Stimulated activated CD8-positive, alpha-beta memory T cell treated with anti-CD3 and anti-CD28 coated beads, Interleukin-7, amount 100 ng/mL, for 48 hours (primary cell): Measurements from ENCODE around the gene SORCS2.

Experiments
- DNase-seq, 2 donors: peaks; one replicate each; pipeline ENCODE4 v3.0.0-alpha.2; 2020; ENCODE audit warnings: low read depth in 1 of 2; ENCODE audit errors: extremely low read depth in 1 of 2

SORCS2 gene

DNA sequence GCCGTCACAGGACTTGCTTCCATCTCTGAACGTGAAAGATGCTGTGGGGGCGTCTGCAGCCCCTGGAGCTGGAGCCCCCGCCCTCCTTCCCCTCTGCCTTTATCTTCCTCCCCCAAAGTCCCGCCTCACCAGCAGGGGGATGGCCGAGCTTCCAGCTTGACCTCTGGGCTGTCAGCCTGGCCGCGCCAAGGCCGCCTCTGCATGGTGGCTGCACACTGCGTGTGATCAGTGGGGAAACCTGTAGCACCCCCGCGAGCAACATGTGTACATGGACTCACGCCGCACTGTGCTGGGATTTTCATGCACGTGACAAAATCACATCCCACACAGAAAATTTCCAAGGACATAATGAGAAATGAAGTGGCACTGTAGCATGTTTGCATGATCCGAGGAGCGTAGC lies 268.9 kb downstream of the SORCS2 start:
- DNase-seq = no peak

- no peak for DNase-seq
Measured at GRCh38 chr4:7462509-7462971, 270.2 kb downstream of the SORCS2 start.

DNA sequence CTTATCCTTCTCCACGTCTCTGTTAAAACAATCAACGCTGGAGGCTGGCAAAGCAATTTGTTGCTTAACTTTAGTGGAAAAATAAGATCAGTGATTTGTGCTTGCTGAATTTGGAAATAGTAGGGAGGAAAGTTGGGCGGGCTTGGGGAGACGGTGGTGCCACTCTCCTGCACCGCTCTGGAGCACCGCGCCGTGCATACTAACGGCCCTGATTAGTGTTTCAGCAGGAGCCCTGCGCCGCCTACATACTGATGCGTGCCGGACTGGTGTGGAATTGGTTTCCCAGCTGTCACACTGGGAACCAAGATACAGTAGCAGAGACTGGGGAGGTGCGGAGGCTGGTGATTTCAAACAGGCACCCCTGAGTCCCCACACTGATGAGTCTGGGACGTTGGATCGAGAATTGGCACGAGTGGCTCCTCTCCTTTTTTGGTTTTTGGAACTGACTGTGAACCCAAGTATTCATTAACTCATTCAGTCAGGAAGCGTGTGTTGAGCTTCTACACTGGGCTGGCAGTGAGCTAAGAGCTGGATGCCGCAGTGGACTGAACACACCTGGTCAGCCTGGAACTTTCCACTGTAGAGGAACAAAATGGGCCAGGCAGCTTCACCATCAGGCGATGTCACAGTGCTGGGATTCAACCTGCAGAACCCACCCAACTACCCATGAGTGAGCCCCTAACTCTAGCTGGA lies 271.4 kb downstream of the SORCS2 start:
- no peak for DNase-seq

GRCh38 chr4:7464259-7464655 lies 271.9 kb downstream of the SORCS2 start:
- no peak for DNase-seq

- no peak for DNase-seq
Measured at GRCh38 chr4:7465017-7465416, 272.7 kb downstream of the SORCS2 start.

GRCh38 chr4:7466215-7466614 lies 273.9 kb downstream of the SORCS2 start:
- no peak for DNase-seq

GRCh38 chr4:7466904-7467303 lies 274.6 kb downstream of the SORCS2 start:
- DNase-seq = no peak

DNA sequence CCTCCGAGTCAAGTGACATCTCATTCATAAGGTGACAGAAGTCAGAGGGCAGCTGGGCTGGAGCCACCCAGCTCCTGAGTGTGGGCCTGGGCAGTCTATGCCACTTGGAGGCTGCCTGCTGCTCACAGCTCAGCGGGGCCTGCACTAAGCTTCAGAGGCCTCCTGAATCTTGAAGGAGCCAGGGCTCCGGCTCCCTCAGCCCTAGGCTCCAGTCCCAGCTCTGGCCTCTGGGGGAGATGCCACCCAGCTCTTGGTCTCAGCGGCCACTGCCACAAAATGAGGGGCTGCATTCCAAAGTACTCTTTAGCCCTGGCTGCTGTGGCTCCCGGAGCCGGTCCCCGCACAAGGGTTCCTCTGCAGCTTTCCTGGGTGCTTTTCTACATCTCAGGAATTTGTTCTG lies 275.1 kb downstream of the SORCS2 start:
- DNase-seq = no peak

DNA sequence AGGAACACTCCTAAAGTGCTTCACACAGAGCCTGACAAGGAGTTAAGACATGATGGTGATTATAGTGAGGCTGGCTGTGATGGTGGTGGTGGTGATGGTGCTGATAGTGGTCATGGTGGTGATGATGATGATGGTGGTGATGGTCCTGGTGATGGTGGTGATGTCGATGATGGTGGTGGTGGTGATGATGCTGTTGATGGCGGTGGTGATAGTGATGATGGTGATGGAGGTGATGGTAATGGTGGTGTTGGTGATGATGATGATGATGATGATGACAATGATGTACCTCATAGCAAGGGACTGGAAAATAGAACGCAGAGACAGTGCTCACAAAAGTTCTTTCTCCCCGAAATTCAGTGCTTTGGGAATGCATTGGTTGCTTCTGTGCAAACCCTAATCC lies 276.7 kb downstream of the SORCS2 start:
- DNase-seq = no peak

DNA sequence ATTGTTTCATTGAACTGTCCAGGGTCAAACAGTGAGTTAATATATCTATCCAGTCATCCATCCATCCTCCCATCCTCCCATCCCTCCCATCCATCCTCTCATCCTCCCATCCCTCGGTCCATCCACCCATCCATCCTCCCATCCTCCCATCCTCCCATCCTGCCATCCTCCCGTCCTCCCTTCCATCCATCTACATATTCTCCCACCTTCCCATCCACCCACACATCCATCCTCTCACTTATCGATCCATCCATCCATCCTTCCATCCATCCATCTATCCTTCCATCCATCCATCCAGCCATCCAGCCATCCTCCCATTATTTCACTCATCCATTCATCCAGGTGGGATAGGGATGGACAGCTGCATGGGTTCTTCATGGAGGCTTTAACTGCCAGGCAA lies 277.8 kb downstream of the SORCS2 start:
- DNase-seq = no peak

GRCh38 chr4:7470522-7471128 lies 278.3 kb downstream of the SORCS2 start:
- no peak for DNase-seq

DNA sequence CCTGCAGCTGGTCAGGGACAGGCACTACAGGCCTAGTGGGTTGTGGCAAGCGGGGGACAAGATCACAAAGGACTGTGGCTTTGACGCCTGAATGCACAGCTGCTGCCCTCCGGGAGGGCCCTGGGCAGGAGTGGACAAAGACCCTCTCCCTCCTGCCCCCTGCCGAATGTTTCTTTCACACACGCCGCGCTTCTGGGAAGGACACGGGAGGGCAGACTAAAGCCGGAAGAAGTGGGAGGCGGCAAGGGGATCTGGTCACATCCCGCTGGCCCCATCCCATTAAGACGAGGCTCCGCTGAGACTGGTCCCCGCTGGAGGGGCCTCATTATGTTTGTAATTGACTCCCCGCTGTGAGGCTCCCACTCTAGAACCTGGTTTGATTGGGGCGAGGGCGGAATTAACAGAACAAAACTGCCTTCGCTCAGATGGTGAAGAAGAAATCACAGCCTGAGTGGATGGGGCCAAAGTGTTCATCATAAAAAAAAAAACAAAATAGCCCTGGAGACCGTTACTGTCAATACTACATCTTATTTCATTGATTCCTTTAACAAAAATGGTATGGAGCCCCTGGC lies 280.2 kb downstream of the SORCS2 start:
- DNase-seq = no peak

DNA sequence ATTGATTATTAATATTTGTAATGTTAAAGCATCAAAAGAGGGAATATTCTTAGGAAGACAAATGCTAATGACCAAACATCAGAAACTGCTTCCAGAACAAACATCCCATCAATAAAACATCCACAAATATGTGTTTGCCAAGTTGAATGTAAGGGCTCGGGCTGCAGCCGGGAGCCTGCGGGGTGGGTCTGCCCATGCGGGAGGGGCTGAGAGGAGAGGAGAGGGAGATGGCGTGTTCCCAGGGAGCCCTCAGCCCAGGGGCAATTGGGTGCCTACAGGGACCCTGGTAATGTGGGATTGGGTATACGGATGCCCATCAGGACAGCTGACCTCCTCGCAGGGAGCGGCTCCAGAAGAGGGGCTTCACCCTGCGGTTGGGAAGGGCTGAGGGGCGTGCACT lies 280.7 kb downstream of the SORCS2 start:
- DNase-seq = no peak

GRCh38 chr4:7474320-7474719 lies 282.0 kb downstream of the SORCS2 start:
- DNase-seq = no peak

DNA sequence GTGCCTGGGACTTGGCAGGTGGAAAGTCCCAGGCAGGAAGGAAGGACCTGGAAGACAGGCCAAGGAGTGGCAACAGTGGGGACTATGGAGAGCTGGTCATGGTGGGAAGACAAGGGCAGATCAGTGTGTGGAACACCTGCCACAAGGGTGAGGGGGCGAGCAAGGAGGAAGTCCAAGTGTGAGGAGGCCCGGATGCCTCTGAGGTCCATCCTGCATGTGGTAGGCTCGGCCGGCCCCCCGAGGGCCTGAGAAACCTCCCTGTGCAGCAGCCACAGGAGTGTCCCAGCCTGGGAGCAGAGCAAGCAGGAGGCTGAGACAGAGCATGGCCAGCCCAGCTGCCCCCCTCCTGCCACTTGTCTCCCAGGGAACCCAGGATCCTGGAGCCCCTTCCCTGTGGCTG lies 282.9 kb downstream of the SORCS2 start:
- no peak for DNase-seq

GRCh38 chr4:7476820-7477219 lies 284.5 kb downstream of the SORCS2 start:
- DNase-seq = no peak

DNA sequence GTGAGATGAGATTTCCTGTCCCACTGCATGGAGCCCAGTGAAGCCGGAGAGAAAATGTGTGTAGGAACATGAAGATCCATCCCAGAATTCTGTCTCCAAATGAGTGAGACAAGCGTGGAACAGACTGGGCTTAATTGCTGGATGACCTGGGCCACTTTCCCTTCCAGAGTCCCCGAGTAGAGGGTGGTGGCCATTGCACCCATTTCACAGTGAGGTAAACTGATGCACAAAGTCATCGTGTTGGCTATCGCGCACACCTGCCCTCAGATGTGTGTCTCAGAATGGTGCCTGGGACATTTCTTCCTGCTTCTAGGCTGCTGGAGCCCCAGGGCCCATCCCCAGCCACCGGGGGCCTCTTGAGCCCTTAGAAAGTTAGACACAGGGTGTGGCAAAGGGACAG lies 285.4 kb downstream of the SORCS2 start:
- no peak for DNase-seq

DNA sequence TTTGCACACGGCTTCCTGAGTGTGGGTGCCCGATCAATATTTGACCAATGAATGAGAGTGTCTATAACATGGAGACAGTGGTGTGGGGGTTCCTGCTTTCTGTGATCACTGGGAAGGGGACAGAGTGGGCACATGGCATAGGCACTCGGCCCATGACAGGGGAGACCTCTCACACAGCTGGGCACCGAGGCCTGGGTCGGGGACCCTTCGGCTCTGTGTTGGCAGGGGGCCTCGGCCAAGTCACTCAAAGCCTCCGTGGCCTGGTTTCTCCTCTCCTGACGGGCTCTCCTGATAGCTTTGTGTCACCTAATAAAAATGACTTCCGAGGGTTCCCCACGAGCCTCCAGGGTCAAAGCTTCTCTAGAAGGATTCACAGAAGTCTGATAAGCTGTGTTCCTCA lies 286.3 kb downstream of the SORCS2 start:
- DNase-seq = no peak

GRCh38 chr4:7480423-7480822 lies 288.1 kb downstream of the SORCS2 start:
- DNase-seq = no peak

DNA sequence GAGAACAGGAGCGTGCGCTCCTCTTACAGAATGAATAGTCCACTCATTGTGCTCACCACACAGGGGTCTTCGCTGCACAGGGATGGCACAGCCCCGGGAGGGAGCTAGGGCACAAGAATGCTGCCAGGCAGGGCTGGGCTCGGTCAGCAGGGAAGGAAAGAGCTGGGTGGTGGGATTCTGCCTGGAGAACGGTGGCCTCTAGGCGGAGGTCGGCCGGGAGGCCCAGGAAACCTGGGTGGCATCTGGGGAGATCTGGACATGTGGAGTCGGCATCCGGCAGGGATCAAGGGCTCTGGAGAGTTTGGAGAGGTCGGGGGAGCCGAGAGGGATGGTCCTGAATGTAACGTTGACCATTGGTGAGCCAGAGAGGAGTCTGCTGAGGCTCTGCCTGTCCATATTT lies 288.9 kb downstream of the SORCS2 start:
- no peak for DNase-seq

DNA sequence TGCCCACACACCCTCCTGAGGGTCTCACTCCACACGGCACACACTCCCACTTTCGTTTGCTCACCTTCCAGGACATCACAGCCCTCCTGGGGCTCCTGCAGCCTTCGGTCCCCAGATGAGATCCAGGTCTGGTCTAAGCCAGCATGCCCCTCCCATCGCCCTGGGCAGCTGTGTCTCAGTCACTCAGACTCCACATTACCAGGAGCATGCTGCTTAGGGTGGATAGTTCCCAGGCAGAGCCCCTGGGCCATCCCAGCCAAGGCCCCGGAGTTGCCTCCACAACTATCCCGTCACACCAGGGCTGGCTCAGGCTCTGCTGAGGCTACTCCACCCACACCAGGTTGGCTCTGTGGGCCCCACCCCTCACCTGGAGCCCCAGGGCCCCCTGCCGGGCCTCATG lies 292.8 kb downstream of the SORCS2 start:
- DNase-seq = no peak

DNA sequence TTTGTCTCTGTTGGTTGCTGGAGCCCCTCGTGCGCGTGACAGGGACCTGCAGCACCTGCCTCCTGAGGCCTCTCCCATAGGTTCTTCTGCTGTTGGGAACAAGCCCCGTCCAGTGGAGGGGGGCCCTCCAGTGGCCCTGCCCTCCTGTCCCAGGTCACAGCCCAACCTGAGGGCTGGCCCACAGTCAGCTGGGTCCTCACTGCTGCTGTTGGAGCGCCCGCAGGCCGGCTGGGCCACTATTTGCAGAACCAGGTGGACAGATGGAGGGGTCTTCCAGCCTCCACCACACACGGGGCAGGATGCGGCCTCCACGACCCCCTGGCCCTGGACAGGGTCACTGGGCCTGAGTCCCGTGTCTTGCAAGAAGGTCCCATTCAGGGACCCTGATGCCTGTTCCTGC lies 293.8 kb downstream of the SORCS2 start:
- DNase-seq = no peak

- no peak for DNase-seq
Measured at GRCh38 chr4:7487502-7487901, 295.2 kb downstream of the SORCS2 start.
